ENCODE measurements around the gene TNFSF15.

GRCh38 chr9:114847492-114848417, 41.9 kb upstream of the TNFSF15 start:
- TF ChIP-seq CTCF (IDR thresholded peaks at IDR 0.05) (no peak), POLR2A (IDR thresholded peaks at IDR 0.05) (no peak)

Measured in adrenal gland (tissue), 5 donors.